NT2/D1 (cell line): Measurements from ENCODE around the gene S100A8.

Experiments used
- DNase-seq: peaks from one replicate; pipeline ENCODE4 v3.0.0-alpha.2; 2011; ENCODE audit warnings: low read depth, low spot score
- H3K27me3 ChIP-seq: 2 replicates; pipeline ENCODE4 v1.6.0; 2011; ENCODE audit warnings: mild to moderate bottlenecking; ENCODE audit not compliant: insufficient read length, insufficient read depth
- H3K36me3 ChIP-seq: 2 replicates; pipeline ENCODE4 v1.6.1; 2011; ENCODE audit warnings: mild to moderate bottlenecking, low read length, mixed read lengths; ENCODE audit not compliant: insufficient read depth, insufficient read length
- H3K4me1 ChIP-seq: 2 replicates; pipeline ENCODE4 v1.5.1; 2011; ENCODE audit not compliant: insufficient read depth, insufficient read length
- H3K4me3 ChIP-seq: 2 replicates; pipeline ENCODE4 v1.5.1; 2011; ENCODE audit warnings: low read depth; ENCODE audit not compliant: insufficient read length
- H3K9ac ChIP-seq: 2 replicates; pipeline ENCODE4 v1.6.0; 2011; ENCODE audit warnings: low read depth; ENCODE audit not compliant: insufficient read length
- H3K9me3 ChIP-seq: 2 replicates; pipeline ENCODE4 v1.5.1; 2011; ENCODE audit warnings: mild to moderate bottlenecking, low read length; ENCODE audit not compliant: insufficient read depth
- SUZ12 ChIP-seq: IDR thresholded peaks from 2 replicates; pipeline ENCODE4 v1.6.1; 2011; ENCODE audit not compliant: insufficient read length, insufficient read depth; ENCODE audit errors: extremely low read depth
- YY1 ChIP-seq: IDR thresholded peaks from 2 replicates; pipeline ENCODE4 v1.6.1; 2011; ENCODE audit not compliant: insufficient read length, insufficient read depth
- ZNF274 ChIP-seq: IDR thresholded peaks from 2 replicates; pipeline ENCODE4 v1.6.1; 2011; ENCODE audit warnings: mild to moderate bottlenecking, low read depth, low read length

The S100A8 gene

GRCh38 chr1:153370146-153370545 lies 20.7 kb downstream of the S100A8 start:
- TF ChIP-seq YY1: no peak

GRCh38 chr1:153368495-153368894 lies 22.4 kb downstream of the S100A8 start:
- H3K9me3 ChIP-seq: no peaks in the 10 kb centered on the region
- TF ChIP-seq SUZ12 (no peak), YY1 (no peak), ZNF274 (no peak)
- DNase-seq: no peak
- no peak overlapping the region for H3K9ac ChIP-seq
- H3K27me3 ChIP-seq: no peaks in the 10 kb centered on the region
- no peaks in the 10 kb centered on the region for H3K36me3 ChIP-seq
- no peaks in the 10 kb centered on the region for H3K4me1 ChIP-seq
- H3K4me3 ChIP-seq: no peak overlapping the region

More at GRCh38 chr1:153370146-153370545, 20.7 kb downstream of the S100A8 start:
- DNase-seq: no peak
- Histone ChIP-seq H3K27me3 (no peaks in the 10 kb centered on the region), H3K9ac (no peak overlapping the region), H3K36me3 (no peaks in the 10 kb centered on the region), H3K9me3 (no peaks in the 10 kb centered on the region), H3K4me3 (no peak overlapping the region), H3K4me1 (no peaks in the 10 kb centered on the region)

GRCh38 chr1:153367090-153367489 lies 23.8 kb downstream of the S100A8 start:
- Histone ChIP-seq H3K4me1 (no peaks in the 10 kb centered on the region), H3K27me3 (no peaks in the 10 kb centered on the region), H3K9ac (no peak overlapping the region), H3K9me3 (no peaks in the 10 kb centered on the region), H3K4me3 (no peak overlapping the region), H3K36me3 (no peaks in the 10 kb centered on the region)
- no peak for TF ChIP-seq ZNF274
- no peak for TF ChIP-seq YY1
- no peak for TF ChIP-seq SUZ12
- DNase-seq: no peak

- no peaks in the 10 kb centered on the region for H3K9me3 ChIP-seq
- no peaks in the 10 kb centered on the region for H3K36me3 ChIP-seq
- no peak overlapping the region for H3K9ac ChIP-seq
- no peak for DNase-seq
- no peaks in the 10 kb centered on the region for H3K4me1 ChIP-seq
- H3K4me3 ChIP-seq: no peak overlapping the region
- no peaks in the 10 kb centered on the region for H3K27me3 ChIP-seq
- TF ChIP-seq YY1: no peak
- TF ChIP-seq ZNF274: no peak
- TF ChIP-seq SUZ12: no peak
These were observed 24.6 kb downstream of the S100A8 start for GRCh38 chr1:153366261-153366660.

- Histone ChIP-seq H3K4me1 (no peaks in the 10 kb centered on the region), H3K9ac (no peak overlapping the region), H3K9me3 (no peaks in the 10 kb centered on the region), H3K36me3 (no peaks in the 10 kb centered on the region), H3K4me3 (no peak overlapping the region), H3K27me3 (no peaks in the 10 kb centered on the region)
- TF ChIP-seq YY1: no peak
- TF ChIP-seq SUZ12: no peak
- no peak for TF ChIP-seq ZNF274
- no peak for DNase-seq
These were observed 25.2 kb downstream of the S100A8 start for GRCh38 chr1:153365696-153366095.

- TF ChIP-seq YY1 (no peak), SUZ12 (no peak), ZNF274 (no peak)
- H3K27me3 ChIP-seq: no peaks in the 10 kb centered on the region
These were observed 25.9 kb downstream of the S100A8 start for GRCh38 chr1:153364766-153365666.

GRCh38 chr1:153364156-153364555 lies 26.7 kb downstream of the S100A8 start:
- no peak overlapping the region for H3K9ac ChIP-seq
- TF ChIP-seq ZNF274 (no peak), YY1 (no peak), SUZ12 (no peak)
- no peak overlapping the region for H3K4me3 ChIP-seq
- H3K27me3 ChIP-seq: no peaks in the 10 kb centered on the region
- DNase-seq: no peak
- H3K36me3 ChIP-seq: no peaks in the 10 kb centered on the region
- no peaks in the 10 kb centered on the region for H3K4me1 ChIP-seq
- H3K9me3 ChIP-seq: no peaks in the 10 kb centered on the region

More at GRCh38 chr1:153364766-153365666, 25.9 kb downstream of the S100A8 start:
- H3K9me3 ChIP-seq: no peaks in the 10 kb centered on the region
- no peak for DNase-seq
- no peak overlapping the region for H3K9ac ChIP-seq
- no peak overlapping the region for H3K4me3 ChIP-seq
- H3K36me3 ChIP-seq: no peaks in the 10 kb centered on the region
- no peaks in the 10 kb centered on the region for H3K4me1 ChIP-seq
